Panc1 (cell line): ENCODE results near the gene MGMT.

Source experiments
- POLR2AphosphoS5 ChIP-seq: IDR thresholded peaks from 2 replicates; pipeline ENCODE4 v1.6.1; 2012; ENCODE audit warnings: mild to moderate bottlenecking, low read depth, low read length, moderate library complexity
- SIN3A ChIP-seq: IDR thresholded peaks from 2 replicates; pipeline ENCODE4 v1.6.1; 2012; ENCODE audit warnings: low read depth, mild to moderate bottlenecking, low read length, moderate library complexity, borderline replicate concordance; ENCODE audit not compliant: insufficient read depth

GRCh38 chr10:129459762-129460539 is 7.1 kb upstream of the MGMT start:
- TF ChIP-seq POLR2AphosphoS5: no peak
- no peak for TF ChIP-seq SIN3A
